ENCODE measurements around the gene ZNF805.

The ZNF805 gene

GRCh38 chr19:57269515-57270250 lies 29.3 kb downstream of the ZNF805 start:
- H2BK120ac ChIP-seq (ENCODE audit: low read depth, low read length) = no peak overlapping the region
- no peak overlapping the region for H3K14ac ChIP-seq (ENCODE audit: low read length)
- H3K4me3 ChIP-seq (ENCODE audit: low read length in 2 of 2) = no peak overlapping the region
- H3K27ac ChIP-seq (replicated peaks; ENCODE audit: low read length) = no peak overlapping the region
- peaks cover 0 to 5% of the 10 kb centered on the region in 2 donors for H3K4me1 ChIP-seq (ENCODE audit: control insufficient read depth in 2 of 2, insufficient read depth in 1 of 2, low read depth in 1 of 2, low read length in 2 of 2)
- no peak overlapping the region for H4K91ac ChIP-seq (ENCODE audit: low read depth, low read length, poor library complexity)
- H2BK5ac ChIP-seq (ENCODE audit: low read length) = no peak overlapping the region
- no peaks in the 10 kb centered on the region for H3K79me1 ChIP-seq (ENCODE audit: low read depth, low read length)
- no peak overlapping the region for H4K8ac ChIP-seq (ENCODE audit: low read depth, low read length)
- no peak overlapping the region for H2AK5ac ChIP-seq (ENCODE audit: low read depth, low read length)
- no peak for DNase-seq (ENCODE audit: low spot score)
- no CpG with 5 or more reads among the region's 4 CpGs for WGBS, 2 donors (ENCODE audit: extremely low coverage in 2 of 2, insufficient read length in 2 of 2, insufficient replicate concordance in 1 of 2)
- no peaks in the 10 kb centered on the region for H3K27me3 ChIP-seq (ENCODE audit: control insufficient read depth in 3 of 3, insufficient read depth in 3 of 3, low read depth in 1 of 3, low read length in 3 of 3)
- no peak overlapping the region for H3K18ac ChIP-seq (ENCODE audit: low read length)
- H3K4ac ChIP-seq (ENCODE audit: low read length) = no peak overlapping the region
- H3K4me2 ChIP-seq (ENCODE audit: insufficient read depth, low read length, poor library complexity, severe bottlenecking) = no peak overlapping the region
- H3K23ac ChIP-seq (ENCODE audit: low read depth, low read length, poor library complexity) = no peak overlapping the region
- no peaks in the 10 kb centered on the region for H3K9me3 ChIP-seq (replicated peaks in 1 of 2; ENCODE audit: control insufficient read depth in 2 of 2, insufficient read depth in 1 of 2, low read depth in 1 of 2, low read length in 2 of 2)
- H2BK15ac ChIP-seq (ENCODE audit: low read length) = no peak overlapping the region
- no peak overlapping the region for H2BK12ac ChIP-seq (ENCODE audit: low read length)
- H3K36me3 ChIP-seq (replicated peaks in 1 of 2; ENCODE audit: control insufficient read depth in 2 of 2, insufficient read depth in 2 of 2, low read length in 2 of 2) = peaks cover 0 to 13% of the 10 kb centered on the region in 2 donors
- no peak overlapping the region for H3K9ac ChIP-seq (ENCODE audit: low read depth, low read length, poor library complexity)
- H2AFZ ChIP-seq (ENCODE audit: low read length) = no peak overlapping the region

GRCh38 chr19:57271280-57271679 lies 30.8 kb downstream of the ZNF805 start:
- Histone ChIP-seq H3K27ac (replicated peaks; ENCODE audit: low read length) (no peak overlapping the region), H4K91ac (ENCODE audit: low read depth, low read length, poor library complexity) (no peak overlapping the region), H2AFZ (ENCODE audit: low read length) (no peak overlapping the region), H3K14ac (ENCODE audit: low read length) (no peak overlapping the region), H3K4me1 (ENCODE audit: control insufficient read depth in 2 of 2, insufficient read depth in 1 of 2, low read depth in 1 of 2, low read length in 2 of 2) (peaks cover 0 to 5% of the 10 kb centered on the region in 2 donors), H2BK15ac (ENCODE audit: low read length) (no peak overlapping the region), H4K8ac (ENCODE audit: low read depth, low read length) (no peak overlapping the region), H3K79me1 (ENCODE audit: low read depth, low read length) (no peaks in the 10 kb centered on the region), H3K9me3 (replicated peaks in 1 of 2; ENCODE audit: control insufficient read depth in 2 of 2, insufficient read depth in 1 of 2, low read depth in 1 of 2, low read length in 2 of 2) (no peaks in the 10 kb centered on the region), H2BK5ac (ENCODE audit: low read length) (no peak overlapping the region), H3K18ac (ENCODE audit: low read length) (no peak overlapping the region), H2BK120ac (ENCODE audit: low read depth, low read length) (no peak overlapping the region), H2AK5ac (ENCODE audit: low read depth, low read length) (no peak overlapping the region), H3K4me3 (ENCODE audit: low read length in 2 of 2) (no peak overlapping the region), H3K36me3 (replicated peaks in 1 of 2; ENCODE audit: control insufficient read depth in 2 of 2, insufficient read depth in 2 of 2, low read length in 2 of 2) (peaks cover 0 to 18% of the 10 kb centered on the region in 2 donors), H3K4me2 (ENCODE audit: insufficient read depth, low read length, poor library complexity, severe bottlenecking) (no peak overlapping the region), H3K23ac (ENCODE audit: low read depth, low read length, poor library complexity) (no peak overlapping the region), H3K27me3 (ENCODE audit: control insufficient read depth in 3 of 3, insufficient read depth in 3 of 3, low read depth in 1 of 3, low read length in 3 of 3) (no peaks in the 10 kb centered on the region), H3K4ac (ENCODE audit: low read length) (no peak overlapping the region), H2BK12ac (ENCODE audit: low read length) (no peak overlapping the region), H3K9ac (ENCODE audit: low read depth, low read length, poor library complexity) (no peak overlapping the region)
- WGBS, 2 donors (ENCODE audit: extremely low coverage in 2 of 2, insufficient read length in 2 of 2, insufficient replicate concordance in 1 of 2) = no CpG with 5 or more reads among the region's 8 CpGs
- no peak for DNase-seq (ENCODE audit: low spot score)

GRCh38 chr19:57273014-57273413 lies 32.6 kb downstream of the ZNF805 start:
- H3K27ac ChIP-seq (replicated peaks; ENCODE audit: low read length) = no peak overlapping the region
- H3K4me3 ChIP-seq (ENCODE audit: low read length in 2 of 2) = no peak overlapping the region

GRCh38 chr19:57276430-57276829 lies 36.0 kb downstream of the ZNF805 start:
- no peaks in the 10 kb centered on the region for H3K27me3 ChIP-seq (ENCODE audit: control insufficient read depth in 3 of 3, insufficient read depth in 3 of 3, low read depth in 1 of 3, low read length in 3 of 3)
- no peak for DNase-seq (ENCODE audit: low spot score)
- no peak overlapping the region for H3K4me3 ChIP-seq (ENCODE audit: low read length in 2 of 2)
- H4K8ac ChIP-seq (ENCODE audit: low read depth, low read length) = no peak overlapping the region
- no peak overlapping the region for H3K18ac ChIP-seq (ENCODE audit: low read length)
- H2AK5ac ChIP-seq (ENCODE audit: low read depth, low read length) = no peak overlapping the region
- H3K14ac ChIP-seq (ENCODE audit: low read length) = no peak overlapping the region
- no peak overlapping the region for H3K4ac ChIP-seq (ENCODE audit: low read length)
- H2AFZ ChIP-seq (ENCODE audit: low read length) = no peak overlapping the region
- H3K23ac ChIP-seq (ENCODE audit: low read depth, low read length, poor library complexity) = no peak overlapping the region
- H3K79me1 ChIP-seq (ENCODE audit: low read depth, low read length) = peaks cover 6% of the 10 kb centered on the region
- no peak overlapping the region for H3K9ac ChIP-seq (ENCODE audit: low read depth, low read length, poor library complexity)
- no peak overlapping the region for H4K91ac ChIP-seq (ENCODE audit: low read depth, low read length, poor library complexity)
- no peak overlapping the region for H3K4me2 ChIP-seq (ENCODE audit: insufficient read depth, low read length, poor library complexity, severe bottlenecking)
- WGBS, 2 donors (ENCODE audit: extremely low coverage in 2 of 2, insufficient read length in 2 of 2, insufficient replicate concordance in 1 of 2) = no CpG with 5 or more reads among the region's 1 CpG
- peaks cover 2% of the 10 kb centered on the region in 2 donors for H3K4me1 ChIP-seq (ENCODE audit: control insufficient read depth in 2 of 2, insufficient read depth in 1 of 2, low read depth in 1 of 2, low read length in 2 of 2)
- H2BK12ac ChIP-seq (ENCODE audit: low read length) = no peak overlapping the region
- no peak overlapping the region for H3K27ac ChIP-seq (replicated peaks; ENCODE audit: low read length)
- peaks cover 0 to 20% of the 10 kb centered on the region in 2 donors for H3K36me3 ChIP-seq (replicated peaks in 1 of 2; ENCODE audit: control insufficient read depth in 2 of 2, insufficient read depth in 2 of 2, low read length in 2 of 2)
- H2BK15ac ChIP-seq (ENCODE audit: low read length) = no peak overlapping the region
- H2BK5ac ChIP-seq (ENCODE audit: low read length) = no peak overlapping the region
- no peak overlapping the region for H2BK120ac ChIP-seq (ENCODE audit: low read depth, low read length)
- no peaks in the 10 kb centered on the region for H3K9me3 ChIP-seq (replicated peaks in 1 of 2; ENCODE audit: control insufficient read depth in 2 of 2, insufficient read depth in 1 of 2, low read depth in 1 of 2, low read length in 2 of 2)

More at GRCh38 chr19:57273014-57273413, 32.6 kb downstream of the ZNF805 start:
- Histone ChIP-seq H3K4ac (ENCODE audit: low read length) (no peak overlapping the region), H3K36me3 (replicated peaks in 1 of 2; ENCODE audit: control insufficient read depth in 2 of 2, insufficient read depth in 2 of 2, low read length in 2 of 2) (peaks cover 0 to 23% of the 10 kb centered on the region in 2 donors), H2AFZ (ENCODE audit: low read length) (no peak overlapping the region), H2BK5ac (ENCODE audit: low read length) (no peak overlapping the region), H2BK12ac (ENCODE audit: low read length) (no peak overlapping the region), H3K18ac (ENCODE audit: low read length) (no peak overlapping the region), H3K4me2 (ENCODE audit: insufficient read depth, low read length, poor library complexity, severe bottlenecking) (no peak overlapping the region), H3K79me1 (ENCODE audit: low read depth, low read length) (no peaks in the 10 kb centered on the region), H3K14ac (ENCODE audit: low read length) (no peak overlapping the region), H2AK5ac (ENCODE audit: low read depth, low read length) (no peak overlapping the region), H4K8ac (ENCODE audit: low read depth, low read length) (no peak overlapping the region), H3K9ac (ENCODE audit: low read depth, low read length, poor library complexity) (no peak overlapping the region), H3K9me3 (replicated peaks in 1 of 2; ENCODE audit: control insufficient read depth in 2 of 2, insufficient read depth in 1 of 2, low read depth in 1 of 2, low read length in 2 of 2) (no peaks in the 10 kb centered on the region), H3K27me3 (ENCODE audit: control insufficient read depth in 3 of 3, insufficient read depth in 3 of 3, low read depth in 1 of 3, low read length in 3 of 3) (no peaks in the 10 kb centered on the region), H4K91ac (ENCODE audit: low read depth, low read length, poor library complexity) (no peak overlapping the region), H3K4me1 (ENCODE audit: control insufficient read depth in 2 of 2, insufficient read depth in 1 of 2, low read depth in 1 of 2, low read length in 2 of 2) (no peaks in the 10 kb centered on the region), H2BK120ac (ENCODE audit: low read depth, low read length) (no peak overlapping the region), H2BK15ac (ENCODE audit: low read length) (no peak overlapping the region), H3K23ac (ENCODE audit: low read depth, low read length, poor library complexity) (no peak overlapping the region)
- no CpG with 5 or more reads among the region's 1 CpG for WGBS, 2 donors (ENCODE audit: extremely low coverage in 2 of 2, insufficient read length in 2 of 2, insufficient replicate concordance in 1 of 2)
- no peak for DNase-seq (ENCODE audit: low spot score)

Measured in neuronal stem cell (in vitro differentiated cells).